ENCODE results near the gene CD300H. TPM values are rescaled to one million over a fixed set of nuclear protein-coding genes. Genes with fewer than 3 reads are reported as not detected.

CD300H gene
- total RNA-seq, 4 donors from 2014 or later, result not detected

DNA sequence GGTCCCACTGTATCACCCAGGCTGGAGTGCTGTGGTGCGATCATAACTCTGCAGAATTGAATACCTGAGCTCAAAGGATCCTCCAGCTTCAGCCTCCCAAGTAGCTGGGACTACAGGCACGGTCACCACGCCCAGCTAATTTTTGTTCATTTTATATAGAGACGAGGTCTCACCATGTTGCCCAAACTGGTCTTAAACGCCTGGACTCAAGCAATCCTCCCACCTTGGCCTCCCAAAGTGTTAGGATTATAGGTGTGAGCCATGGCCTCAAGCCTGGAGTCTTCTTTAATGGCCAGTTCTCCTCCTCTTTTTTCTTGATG is 36.5 kb downstream of the CD300H start:
- WGBS, 2 donors, result 80 to 84% methylated on average over 5 of the region's 5 CpGs
- no peak for DNase-seq
- no peaks in the 10 kb centered on the region for H3K36me3 ChIP-seq
- no peak overlapping the region for H3K4me3 ChIP-seq (replicated peaks in 1 of 3)
- H3K9me3 ChIP-seq, result no peaks in the 10 kb centered on the region
- no peaks in the 10 kb centered on the region for H3K27me3 ChIP-seq
- intact Hi-C loops (cut with DNase I), result no loop called here
- no peak overlapping the region for H3K27ac ChIP-seq
- H3K4me1 ChIP-seq, result no peaks in the 10 kb centered on the region
- no peak for TF ChIP-seq POLR2A (IDR thresholded peaks at IDR 0.05)
- TF ChIP-seq, protein P1, sequence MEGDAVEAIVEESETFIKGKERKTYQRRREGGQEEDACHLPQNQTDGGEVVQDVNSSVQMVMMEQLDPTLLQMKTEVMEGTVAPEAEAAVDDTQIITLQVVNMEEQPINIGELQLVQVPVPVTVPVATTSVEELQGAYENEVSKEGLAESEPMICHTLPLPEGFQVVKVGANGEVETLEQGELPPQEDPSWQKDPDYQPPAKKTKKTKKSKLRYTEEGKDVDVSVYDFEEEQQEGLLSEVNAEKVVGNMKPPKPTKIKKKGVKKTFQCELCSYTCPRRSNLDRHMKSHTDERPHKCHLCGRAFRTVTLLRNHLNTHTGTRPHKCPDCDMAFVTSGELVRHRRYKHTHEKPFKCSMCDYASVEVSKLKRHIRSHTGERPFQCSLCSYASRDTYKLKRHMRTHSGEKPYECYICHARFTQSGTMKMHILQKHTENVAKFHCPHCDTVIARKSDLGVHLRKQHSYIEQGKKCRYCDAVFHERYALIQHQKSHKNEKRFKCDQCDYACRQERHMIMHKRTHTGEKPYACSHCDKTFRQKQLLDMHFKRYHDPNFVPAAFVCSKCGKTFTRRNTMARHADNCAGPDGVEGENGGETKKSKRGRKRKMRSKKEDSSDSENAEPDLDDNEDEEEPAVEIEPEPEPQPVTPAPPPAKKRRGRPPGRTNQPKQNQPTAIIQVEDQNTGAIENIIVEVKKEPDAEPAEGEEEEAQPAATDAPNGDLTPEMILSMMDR (IDR thresholded peaks at IDR 0.05), result no peak

DNA sequence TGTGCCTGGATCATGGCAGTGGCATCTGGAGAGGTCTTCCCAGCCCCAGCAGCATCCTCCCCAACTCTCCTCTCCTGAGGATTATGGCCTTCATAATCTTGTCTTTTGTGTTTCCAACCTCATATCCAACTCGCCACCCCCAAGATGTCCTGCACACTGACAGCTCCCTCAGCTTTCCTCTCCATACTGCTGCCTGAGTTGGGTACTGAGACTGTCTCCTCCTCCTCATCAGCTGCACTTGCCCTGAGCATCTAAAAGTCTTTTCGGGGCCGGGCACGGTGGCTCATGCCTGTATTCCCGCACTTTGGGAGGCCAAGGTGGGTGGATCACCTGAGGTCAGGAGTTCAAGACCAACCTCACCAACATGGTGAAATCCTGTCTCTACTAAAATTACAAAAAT is 38.1 kb downstream of the CD300H start:
- Histone ChIP-seq H3K4me3 (replicated peaks in 1 of 3) (no peak overlapping the region), H3K27me3 (no peaks in the 10 kb centered on the region), H3K27ac (no peak overlapping the region), H3K4me1 (no peaks in the 10 kb centered on the region), H3K9me3 (no peaks in the 10 kb centered on the region), H3K36me3 (no peaks in the 10 kb centered on the region)
- 90 to 92% methylated on average over 5 of the region's 5 CpGs for WGBS, 2 donors
- TF ChIP-seq, protein P1 (IDR thresholded peaks at IDR 0.05), result no peak
- no peak for TF ChIP-seq POLR2A (IDR thresholded peaks at IDR 0.05)
- intact Hi-C loops (cut with DNase I), result no loop called here
- no peak for DNase-seq

DNA sequence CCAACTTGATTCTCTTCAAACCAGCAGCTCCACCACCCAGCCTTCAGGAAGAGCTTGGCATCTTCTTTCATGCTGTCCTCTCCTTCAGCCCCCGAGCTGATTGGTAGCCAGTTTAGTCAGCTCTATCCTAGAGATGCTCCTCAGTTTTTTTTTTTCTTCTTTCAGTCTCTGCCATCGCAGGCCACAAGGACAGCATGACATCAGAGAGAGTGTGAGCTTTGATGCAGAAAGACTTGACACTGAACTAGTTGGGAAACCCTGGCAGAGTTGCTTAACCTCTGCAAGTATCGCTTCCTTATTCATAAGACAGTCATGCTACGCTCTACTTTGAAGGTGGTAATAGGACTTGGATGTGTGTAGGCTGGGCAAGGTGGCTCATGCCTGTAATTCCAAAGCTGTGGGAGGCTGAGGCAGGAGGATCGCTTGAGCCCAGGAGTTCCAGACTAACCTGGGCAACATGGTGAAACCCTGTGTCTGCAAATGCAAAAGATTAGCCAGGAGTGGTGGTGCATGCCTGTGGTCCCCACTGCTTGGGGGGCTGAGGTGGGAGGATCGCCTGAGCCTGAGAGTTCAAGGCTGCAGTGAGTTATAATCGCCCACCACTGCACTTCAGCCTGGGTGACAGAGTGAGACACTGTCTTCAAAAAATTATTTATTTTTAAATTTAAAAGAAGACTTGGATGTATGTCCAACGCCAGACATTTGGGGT is 38.7 kb downstream of the CD300H start:
- Histone ChIP-seq H3K9me3 (no peaks in the 10 kb centered on the region), H3K36me3 (no peaks in the 10 kb centered on the region), H3K4me3 (replicated peaks in 1 of 3) (no peak overlapping the region), H3K4me1 (no peaks in the 10 kb centered on the region), H3K27me3 (no peaks in the 10 kb centered on the region), H3K27ac (no peak overlapping the region)
- WGBS, 2 donors, result 87 to 89% methylated on average over 8 of the region's 8 CpGs
- no peak for DNase-seq
- no peak for TF ChIP-seq POLR2A (IDR thresholded peaks at IDR 0.05)
- TF ChIP-seq, protein P1 (IDR thresholded peaks at IDR 0.05), result no peak
- intact Hi-C loops (cut with DNase I), result no loop called here

DNA sequence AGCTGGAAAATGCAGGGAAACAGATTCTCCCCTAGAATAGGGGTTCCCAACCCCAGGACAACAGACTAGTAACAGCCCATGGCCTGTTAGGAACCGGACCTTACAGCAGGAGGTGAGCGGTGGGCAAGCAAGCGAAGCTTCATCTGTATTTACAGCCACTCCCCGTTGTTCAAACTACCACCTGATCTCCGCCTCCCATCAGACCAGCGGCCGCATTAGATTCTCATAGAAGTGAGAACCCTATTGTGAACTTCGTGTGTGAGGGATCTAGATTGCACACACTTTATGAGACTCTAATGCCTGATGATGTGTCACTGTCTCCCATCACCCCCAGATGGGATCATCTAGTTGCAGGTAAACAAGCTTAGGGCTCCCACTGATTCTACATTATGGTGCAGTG is 39.6 kb downstream of the CD300H start:
- no peaks in the 10 kb centered on the region for H3K36me3 ChIP-seq
- H3K9me3 ChIP-seq, result no peaks in the 10 kb centered on the region
- intact Hi-C loops (cut with DNase I), result no loop called here
- H3K4me1 ChIP-seq, result no peaks in the 10 kb centered on the region
- no peaks in the 10 kb centered on the region for H3K27me3 ChIP-seq
- H3K27ac ChIP-seq, result no peak overlapping the region
- DNase-seq, result no peak
- no peak overlapping the region for H3K4me3 ChIP-seq (replicated peaks in 1 of 3)
- 87 to 90% methylated on average over 8 of the region's 8 CpGs for WGBS, 2 donors
- no peak for TF ChIP-seq POLR2A (IDR thresholded peaks at IDR 0.05)
- TF ChIP-seq, protein P1 (IDR thresholded peaks at IDR 0.05), result no peak

DNA sequence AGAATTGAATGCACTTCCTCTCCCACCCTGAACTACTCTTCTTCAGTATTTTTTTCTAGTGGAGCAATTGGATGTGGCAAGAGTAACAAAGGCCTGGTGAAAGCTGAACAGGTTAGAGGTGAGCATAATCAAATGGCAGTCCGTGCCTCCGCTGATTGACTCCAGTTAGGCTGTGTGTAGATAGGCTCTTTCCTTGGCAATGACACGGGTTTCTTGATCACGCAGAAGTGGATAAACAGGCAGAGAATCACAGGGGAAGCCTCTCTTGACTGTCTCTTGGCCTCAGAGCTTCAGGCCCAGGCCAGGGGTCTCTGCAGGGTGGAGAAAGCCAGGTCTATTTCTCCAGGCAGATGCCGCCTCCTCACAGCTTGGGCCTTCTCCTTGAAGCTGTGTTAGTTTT is 40.2 kb downstream of the CD300H start:
- no peaks in the 10 kb centered on the region for H3K36me3 ChIP-seq
- DNase-seq, result no peak
- intact Hi-C loops (cut with DNase I), result no loop called here
- H3K27me3 ChIP-seq, result no peaks in the 10 kb centered on the region
- TF ChIP-seq POLR2A (IDR thresholded peaks at IDR 0.05), result no peak
- TF ChIP-seq, protein P1 (IDR thresholded peaks at IDR 0.05), result no peak
- no peaks in the 10 kb centered on the region for H3K4me1 ChIP-seq
- H3K4me3 ChIP-seq (replicated peaks in 1 of 3), result no peak overlapping the region
- WGBS, 2 donors, result 91 to 96% methylated on average over 5 of the region's 5 CpGs
- H3K27ac ChIP-seq, result no peak overlapping the region
- H3K9me3 ChIP-seq, result no peaks in the 10 kb centered on the region
